ENCODE data around the gene SCGB1C1.
A peak's percentile ranks its signal among the peaks of the same experiment; 100 is the strongest.
"Not testable (repeated sequence)": the region's sequence is repeated elsewhere in the genome, so short reads cannot be mapped to it uniquely, and the experiment has no call there.

SCGB1C1 gene

DNA sequence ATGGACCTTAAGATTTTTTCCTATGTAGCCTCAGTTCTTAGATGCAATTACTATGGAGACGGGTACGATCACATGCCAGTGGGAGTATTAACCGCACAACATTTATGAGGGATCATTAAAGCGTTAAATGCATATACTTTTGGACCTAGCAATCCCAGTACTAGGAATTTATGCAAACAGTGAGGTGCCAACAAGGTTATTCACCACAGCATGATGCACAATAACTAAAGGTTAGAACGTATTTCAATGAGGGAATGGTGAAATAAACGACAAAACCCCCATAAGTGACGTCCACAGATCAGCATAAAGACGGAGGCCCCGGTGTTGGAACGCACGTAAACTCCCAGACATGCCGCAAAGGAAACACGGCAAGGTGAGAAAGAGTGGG lies 42.7 kb downstream of the SCGB1C1 start:
- ChIA-PET CTCF (interaction anchor here (1.0 to 9.4 kb wide), 2 partner anchors 13 to 15 kb away, joined by 3 to 85 read pairs; no protein-coding TSS in a partner anchor), POLR2A (no interaction called here)
- TF ChIP-seq, protein P1, sequence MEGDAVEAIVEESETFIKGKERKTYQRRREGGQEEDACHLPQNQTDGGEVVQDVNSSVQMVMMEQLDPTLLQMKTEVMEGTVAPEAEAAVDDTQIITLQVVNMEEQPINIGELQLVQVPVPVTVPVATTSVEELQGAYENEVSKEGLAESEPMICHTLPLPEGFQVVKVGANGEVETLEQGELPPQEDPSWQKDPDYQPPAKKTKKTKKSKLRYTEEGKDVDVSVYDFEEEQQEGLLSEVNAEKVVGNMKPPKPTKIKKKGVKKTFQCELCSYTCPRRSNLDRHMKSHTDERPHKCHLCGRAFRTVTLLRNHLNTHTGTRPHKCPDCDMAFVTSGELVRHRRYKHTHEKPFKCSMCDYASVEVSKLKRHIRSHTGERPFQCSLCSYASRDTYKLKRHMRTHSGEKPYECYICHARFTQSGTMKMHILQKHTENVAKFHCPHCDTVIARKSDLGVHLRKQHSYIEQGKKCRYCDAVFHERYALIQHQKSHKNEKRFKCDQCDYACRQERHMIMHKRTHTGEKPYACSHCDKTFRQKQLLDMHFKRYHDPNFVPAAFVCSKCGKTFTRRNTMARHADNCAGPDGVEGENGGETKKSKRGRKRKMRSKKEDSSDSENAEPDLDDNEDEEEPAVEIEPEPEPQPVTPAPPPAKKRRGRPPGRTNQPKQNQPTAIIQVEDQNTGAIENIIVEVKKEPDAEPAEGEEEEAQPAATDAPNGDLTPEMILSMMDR (IDR thresholded peaks at IDR 0.05; ENCODE audit: control extremely low read depth, extremely low read depth, low read depth, missing control alignments), result no peak
- no peak for DNase-seq (ENCODE audit: extremely low spot score)

DNA sequence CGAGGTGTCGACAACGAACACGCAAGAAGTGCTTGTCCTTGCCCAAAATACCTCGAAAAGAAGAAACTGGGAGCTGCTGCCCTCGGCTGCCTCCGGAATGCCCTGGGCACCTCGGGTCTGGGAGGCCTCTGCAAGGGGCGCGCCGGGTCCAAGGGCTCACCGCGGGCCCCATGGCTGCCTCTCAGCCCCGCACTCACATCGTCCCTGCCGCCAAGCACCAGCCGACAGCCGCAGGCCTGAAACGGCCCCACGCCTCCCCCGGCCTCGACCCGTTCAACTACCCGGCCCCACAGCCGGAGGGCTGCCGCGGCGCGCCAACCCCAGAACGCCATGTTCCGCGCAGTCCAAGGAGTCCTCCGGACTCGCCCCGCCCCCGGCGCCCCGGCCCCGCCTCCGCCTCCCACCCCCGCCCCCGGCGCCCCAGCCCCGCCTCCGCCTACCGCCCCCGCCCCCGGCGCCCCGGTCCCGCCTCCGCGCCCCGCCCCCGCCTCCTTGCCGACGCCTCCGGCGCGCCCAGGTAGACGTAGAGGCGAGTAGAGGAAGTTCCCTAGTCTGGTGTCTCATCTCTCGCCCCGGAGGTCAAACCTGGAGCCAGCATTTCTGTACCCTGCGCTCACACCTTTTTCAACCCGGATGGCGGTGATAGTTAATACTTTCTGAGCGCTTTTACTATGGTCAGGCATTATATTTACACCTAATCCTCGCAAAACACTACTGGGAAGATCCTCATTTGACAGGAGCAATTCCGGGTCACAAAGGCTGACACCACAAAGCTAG lies 43.3 kb downstream of the SCGB1C1 start, which contains the start of gene SIRT3:
TSS of gene SIRT3 (minus strand) at position 346 of the 777 bp plus-strand sequence. CDS start at position 332, 14 bp downstream.
- ChIA-PET POLR2A (interaction anchor here (0.6 kb wide), 1 partner anchor 28 kb away, joined by 8 read pairs; no protein-coding TSS in a partner anchor), CTCF (interaction anchor here (9.4 kb wide), 1 partner anchor 14 kb away, joined by 85 read pairs; no protein-coding TSS in a partner anchor)
- DNase-seq (ENCODE audit: extremely low spot score), result peak; percentile 94
- TF ChIP-seq, protein P1 (IDR thresholded peaks at IDR 0.05; ENCODE audit: control extremely low read depth, extremely low read depth, low read depth, missing control alignments), result no peak

GRCh38 chr11:236774-237767 lies 44.2 kb downstream of the SCGB1C1 start, which contains the start of gene PSMD13:
TSS of gene PSMD13 (plus strand) at chr11:236976. CDS start at chr11:237050, 74 bp downstream.
- CTCF ChIA-PET, result interaction anchor here (0.8 to 9.4 kb wide), 3 partner anchors 9 to 30 kb away, joined by 3 to 85 read pairs (median 3); partner anchors contain the start of genes BET1L and RIC8A
- peak; percentile 93 for DNase-seq (ENCODE audit: extremely low spot score)
- POLR2A ChIA-PET, result interaction anchor here (1.3 kb wide), 1 partner anchor 30 kb away, joined by 4 read pairs; the partner anchor contains the start of genes BET1L and RIC8A

DNA sequence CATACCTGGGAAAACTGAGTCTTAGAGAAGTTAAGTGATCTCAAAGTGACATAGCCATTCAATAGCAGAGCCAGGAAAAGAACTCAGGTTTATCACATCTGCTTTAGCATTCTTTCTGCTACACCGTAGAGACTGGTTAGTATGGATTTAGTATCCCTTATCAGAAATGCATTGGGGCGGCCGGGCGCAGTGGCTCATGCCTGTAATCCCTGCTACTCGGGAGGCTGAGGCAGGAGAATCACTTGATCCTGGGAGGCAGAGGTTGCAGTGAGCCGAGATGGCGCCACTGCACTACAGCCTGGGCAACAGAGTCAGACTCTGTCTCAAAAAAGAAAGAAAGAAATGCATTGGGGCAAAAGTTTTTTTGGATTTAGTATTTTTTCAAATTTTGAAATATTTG lies 45.5 kb downstream of the SCGB1C1 start:
- ChIA-PET POLR2A (interaction anchor here (1.3 kb wide), 1 partner anchor 31 kb away, joined by 4 read pairs; the partner anchor contains the start of genes BET1L and RIC8A), CTCF (interaction anchor here (1.2 to 9.4 kb wide), 3 partner anchors 12 to 68 kb away, joined by 3 to 85 read pairs (median 3); partner anchors contain the start of genes BET1L and RIC8A)
- not testable (repeated sequence) for DNase-seq (ENCODE audit: extremely low spot score)

More at GRCh38 chr11:236774-237767, 44.2 kb downstream of the SCGB1C1 start, which contains the start of gene PSMD13:
- TF ChIP-seq, protein P1 (IDR thresholded peaks at IDR 0.05; ENCODE audit: control extremely low read depth, extremely low read depth, low read depth, missing control alignments), result no peak

- ChIA-PET POLR2A (no interaction called here), CTCF (interaction anchor here (9.4 kb wide), 1 partner anchor 10 kb away, joined by 85 read pairs; no protein-coding TSS in a partner anchor)
- TF ChIP-seq, protein P1 (IDR thresholded peaks at IDR 0.05; ENCODE audit: control extremely low read depth, extremely low read depth, low read depth, missing control alignments), result no peak
- DNase-seq (ENCODE audit: extremely low spot score), result no peak
These were observed 47.4 kb downstream of the SCGB1C1 start for GRCh38 chr11:240315-240714.

DNA sequence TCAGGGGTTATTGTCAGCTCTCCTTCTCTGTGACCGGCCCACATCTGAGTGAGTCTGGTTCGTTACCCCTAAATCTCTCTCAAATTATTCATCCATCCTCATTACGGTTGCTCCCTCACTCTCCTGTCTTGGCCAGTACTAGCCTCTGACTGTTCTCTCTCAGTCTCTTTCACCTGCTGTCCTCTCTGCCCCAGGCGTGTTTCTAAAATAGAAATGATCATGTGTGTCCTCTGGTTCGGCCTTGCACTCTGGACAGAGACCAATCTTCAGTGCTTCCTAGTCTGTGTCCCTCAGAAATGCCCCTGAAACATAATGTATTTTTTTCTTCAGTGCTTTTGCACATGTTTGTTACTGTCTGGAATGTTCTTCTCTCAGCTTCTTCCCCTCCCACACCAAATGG lies 48.8 kb downstream of the SCGB1C1 start:
- TF ChIP-seq, protein P1 (IDR thresholded peaks at IDR 0.05; ENCODE audit: control extremely low read depth, extremely low read depth, low read depth, missing control alignments), result no peak
- DNase-seq (ENCODE audit: extremely low spot score), result no peak
- ChIA-PET POLR2A (no interaction called here), CTCF (interaction anchor here (1.5 to 9.4 kb wide), 2 partner anchors 9 to 114 kb away, joined by 3 to 85 read pairs; no protein-coding TSS in a partner anchor)

All from GM10248 (cell line).